Activated CD8-positive, alpha-beta T cell treated with anti-CD3 and anti-CD28 coated beads for 36 hours (primary cell): Measurements from ENCODE around the gene GRK5. TPM values are rescaled to one million over a fixed set of nuclear protein-coding genes. Genes with fewer than 3 reads are reported as not detected.

Experiments
- ATAC-seq: fragments of 200-7000 bp; cut with Tn5 transposase; one replicate; pipeline ENCODE4 v1.10.0; 2021; ENCODE audit warnings: mild to moderate bottlenecking, moderate library complexity
- CTCF ChIA-PET: fragments of 350-600 bp; sonication (Branson Sonifier 250); formaldehyde crosslinking; loops from one replicate; lab custom pipeline; 2021; ENCODE audit warnings: antibody characterized with exemption; lab: Charles Lee
- POLR2A ChIA-PET: fragments of 350-600 bp; sonication (Branson Sonifier 250); formaldehyde crosslinking; loops from one replicate; lab custom pipeline; 2021; ENCODE audit warnings: antibody characterized with exemption; lab: Charles Lee
- DNase-seq: peaks from one replicate; pipeline ENCODE4 v3.0.0-alpha.2; 2020
- H3K27ac Mint-ChIP-seq: one replicate; pipeline ENCODE4 v1.8.0; 2021; ENCODE audit warnings: mild to moderate bottlenecking, mixed read lengths
- H3K27me3 Mint-ChIP-seq: one replicate; pipeline ENCODE4 v1.8.0; 2021; ENCODE audit warnings: mixed read lengths
- H3K36me3 Mint-ChIP-seq: one replicate; pipeline ENCODE4 v1.8.0; 2021; ENCODE audit warnings: low read depth, mixed read lengths
- H3K4me1 Mint-ChIP-seq: one replicate; pipeline ENCODE4 v1.8.0; 2021; ENCODE audit warnings: low read depth, mixed read lengths
- H3K4me3 Mint-ChIP-seq: one replicate; pipeline ENCODE4 v1.8.0; 2021; ENCODE audit warnings: mild to moderate bottlenecking, moderate library complexity, mixed read lengths
- H3K9me3 Mint-ChIP-seq: one replicate; pipeline ENCODE4 v1.8.0; 2021; ENCODE audit warnings: mixed read lengths
- intact Hi-C: fragments of 100-400 bp; cut with micrococcal nuclease; formaldehyde crosslinking; loops from one replicate; pipeline ENCODE4 v1.10.0; 2022
- total RNA-seq, 2 experiments: library from RNA; stranded (reverse); gene quantifications; one replicate each; pipeline ENCODE4 v1.2.3, GENCODE V29; 2021
- TF ChIP-seq, protein P1 (sequence below): fragments of 200-600 bp; IDR thresholded peaks from one replicate; pipeline ENCODE4 v1.8.0; 2022; ENCODE audit warnings: antibody characterized with exemption, mild to moderate bottlenecking

Gene GRK5
- total RNA-seq, 2 experiments from 2014 or later, result 14.8 to 15.6 TPM

GRCh38 chr10:119267384-119267783 is 60.0 kb downstream of the GRK5 start:
- Mint-ChIP-seq H3K27me3 (no peaks in the 10 kb centered on the region), H3K9me3 (no peaks in the 10 kb centered on the region), H3K36me3 (peaks cover 8% of the 10 kb centered on the region), H3K27ac (no peak overlapping the region), H3K4me3 (no peak overlapping the region), H3K4me1 (peaks cover 45% of the 10 kb centered on the region)
- intact Hi-C loops, result no loop called here
- TF ChIP-seq, protein P1, sequence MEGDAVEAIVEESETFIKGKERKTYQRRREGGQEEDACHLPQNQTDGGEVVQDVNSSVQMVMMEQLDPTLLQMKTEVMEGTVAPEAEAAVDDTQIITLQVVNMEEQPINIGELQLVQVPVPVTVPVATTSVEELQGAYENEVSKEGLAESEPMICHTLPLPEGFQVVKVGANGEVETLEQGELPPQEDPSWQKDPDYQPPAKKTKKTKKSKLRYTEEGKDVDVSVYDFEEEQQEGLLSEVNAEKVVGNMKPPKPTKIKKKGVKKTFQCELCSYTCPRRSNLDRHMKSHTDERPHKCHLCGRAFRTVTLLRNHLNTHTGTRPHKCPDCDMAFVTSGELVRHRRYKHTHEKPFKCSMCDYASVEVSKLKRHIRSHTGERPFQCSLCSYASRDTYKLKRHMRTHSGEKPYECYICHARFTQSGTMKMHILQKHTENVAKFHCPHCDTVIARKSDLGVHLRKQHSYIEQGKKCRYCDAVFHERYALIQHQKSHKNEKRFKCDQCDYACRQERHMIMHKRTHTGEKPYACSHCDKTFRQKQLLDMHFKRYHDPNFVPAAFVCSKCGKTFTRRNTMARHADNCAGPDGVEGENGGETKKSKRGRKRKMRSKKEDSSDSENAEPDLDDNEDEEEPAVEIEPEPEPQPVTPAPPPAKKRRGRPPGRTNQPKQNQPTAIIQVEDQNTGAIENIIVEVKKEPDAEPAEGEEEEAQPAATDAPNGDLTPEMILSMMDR, result no peak
- ChIA-PET POLR2A (interaction anchor here (0.7 to 2.4 kb wide), 3 partner anchors 8 to 72 kb away, joined by 3 to 16 read pairs (median 4); no protein-coding TSS in a partner anchor), CTCF (interaction anchor here (0.6 kb wide), 1 partner anchor 8 kb away, joined by 3 read pairs; no protein-coding TSS in a partner anchor)
- DNase-seq (no peak), ATAC-seq (no peak)

DNA sequence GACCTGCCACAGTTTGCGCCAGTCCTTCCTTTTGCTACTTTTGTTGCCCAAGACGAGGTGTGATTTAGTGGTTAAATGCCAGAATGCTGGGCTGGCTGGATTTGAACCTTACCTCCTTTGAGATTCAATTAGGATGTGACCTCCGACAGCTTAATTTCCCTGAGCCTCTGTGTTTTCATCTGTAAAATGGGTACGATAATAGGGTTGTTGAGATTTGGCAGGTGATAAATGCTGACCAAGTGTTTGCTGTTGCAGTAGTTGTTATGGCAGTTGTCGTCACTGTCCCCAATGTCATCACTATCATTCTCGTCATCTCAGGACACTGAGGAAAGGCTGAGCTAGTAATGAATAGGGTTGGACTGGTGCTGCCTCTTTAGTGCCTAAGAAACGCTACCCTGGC is 61.1 kb downstream of the GRK5 start:
- Mint-ChIP-seq H3K4me3 (no peak overlapping the region), H3K9me3 (no peaks in the 10 kb centered on the region), H3K27me3 (no peaks in the 10 kb centered on the region), H3K27ac (peak overlapping the region; percentile 91), H3K36me3 (peaks cover 7% of the 10 kb centered on the region), H3K4me1 (peaks cover 45% of the 10 kb centered on the region)
- ATAC-seq (no peak), DNase-seq (no peak)
- ChIA-PET POLR2A (interaction anchor here (0.7 to 2.4 kb wide), 11 partner anchors 9 to 150 kb away, joined by 3 to 16 read pairs (median 3); no protein-coding TSS in a partner anchor), CTCF (interaction anchor here (0.9 to 1.6 kb wide), 5 partner anchors 34 to 62 kb away, joined by 3 to 8 read pairs (median 4); no protein-coding TSS in a partner anchor)
- TF ChIP-seq, protein P1, result no peak
- intact Hi-C loops, result no loop called here

DNA sequence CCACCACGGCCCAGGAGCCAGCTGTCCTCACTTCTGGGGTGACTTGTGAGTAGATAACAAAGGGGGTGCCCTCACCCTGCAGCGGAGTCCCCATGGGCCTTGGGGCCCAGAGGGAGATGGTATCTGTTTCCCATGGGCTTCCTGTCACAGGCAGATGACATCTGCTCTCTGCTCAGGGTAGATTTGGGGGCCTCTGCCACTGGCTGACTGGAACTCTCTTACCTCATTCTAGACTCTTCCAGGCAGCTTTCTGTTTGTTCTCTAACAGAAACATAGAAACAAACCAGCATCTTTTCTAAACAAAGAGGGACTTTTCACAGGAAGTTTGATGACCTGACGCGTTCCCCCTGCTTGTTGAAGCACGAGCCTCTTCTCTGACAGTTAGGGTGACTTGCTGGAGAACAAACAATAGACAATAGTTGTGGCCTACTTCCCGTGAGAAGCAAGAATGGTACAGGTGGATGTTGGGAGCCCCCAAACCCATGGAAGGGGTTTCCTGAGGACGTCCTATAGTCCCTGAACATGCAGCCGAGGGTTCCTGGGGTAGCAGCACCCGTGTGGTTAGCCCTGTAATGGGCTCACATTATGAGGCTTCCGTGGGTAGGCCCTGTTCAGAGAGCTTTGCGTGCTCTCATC is 61.6 kb downstream of the GRK5 start:
- peak; percentile 77 for DNase-seq
- Mint-ChIP-seq H3K4me1 (peaks cover 45% of the 10 kb centered on the region), H3K27me3 (no peaks in the 10 kb centered on the region), H3K36me3 (peaks cover 7% of the 10 kb centered on the region), H3K27ac (peak overlapping the region; percentile 91), H3K4me3 (peak overlapping the region; percentile 40), H3K9me3 (no peaks in the 10 kb centered on the region)
- POLR2A ChIA-PET, result interaction anchor here (0.7 to 2.4 kb wide), 10 partner anchors 9 to 149 kb away, joined by 3 to 16 read pairs (median 3); no protein-coding TSS in a partner anchor
- CTCF ChIA-PET, result interaction anchor here (0.9 to 1.6 kb wide), 5 partner anchors 33 to 62 kb away, joined by 3 to 8 read pairs (median 4); no protein-coding TSS in a partner anchor
- intact Hi-C loops, result no loop called here
- peak; percentile 88 for ATAC-seq
- TF ChIP-seq, protein P1, result no peak

DNA sequence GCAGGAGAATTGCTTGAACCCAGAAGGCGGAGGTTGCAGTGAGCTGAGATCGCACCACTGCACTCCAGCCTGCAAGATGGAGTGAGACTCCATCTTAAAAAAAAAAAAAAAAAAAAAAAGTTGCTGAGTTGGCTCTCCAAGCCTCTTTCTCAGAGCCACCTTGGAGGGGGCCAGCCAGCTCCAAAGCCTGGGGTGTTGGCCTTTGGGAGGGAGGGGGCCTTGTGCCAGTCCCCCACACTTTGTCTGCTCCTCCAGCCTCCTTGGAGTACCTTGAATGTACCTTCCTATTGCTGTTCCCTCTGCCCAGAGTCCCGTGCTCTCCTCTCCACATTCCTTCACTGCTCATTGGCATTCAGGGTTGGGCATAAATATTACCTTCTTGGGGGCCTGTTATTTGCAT is 62.4 kb downstream of the GRK5 start:
- intact Hi-C loops, result loop anchor here (2.0 kb wide), 1 partner anchor 61 kb away; no protein-coding TSS in a partner anchor
- DNase-seq (no peak), ATAC-seq (no peak)
- ChIA-PET POLR2A (interaction anchor here (1.1 to 1.8 kb wide), 3 partner anchors 27 to 33 kb away, joined by 3 to 10 read pairs (median 3); no protein-coding TSS in a partner anchor), CTCF (no interaction called here)
- H3K36me3 Mint-ChIP-seq, result peaks cover 7% of the 10 kb centered on the region
- no peaks in the 10 kb centered on the region for H3K27me3 Mint-ChIP-seq
- no peaks in the 10 kb centered on the region for H3K9me3 Mint-ChIP-seq
- peak overlapping the region; percentile 40 for H3K4me3 Mint-ChIP-seq
- TF ChIP-seq, protein P1, result no peak
- H3K27ac Mint-ChIP-seq, result peak overlapping the region; percentile 91
- peaks cover 45% of the 10 kb centered on the region for H3K4me1 Mint-ChIP-seq
